H1 (cell line): ENCODE data around the gene OTOS. TPM values are rescaled to one million over a fixed set of nuclear protein-coding genes. Genes with fewer than 3 reads are reported as not detected.

Source experiments
- CTCF ChIA-PET: fragments of 300-600 bp; sonication (Branson Sonifier 250); formaldehyde crosslinking; loops from one replicate; lab custom pipeline; 2021; ENCODE audit not compliant: partially characterized antibody; lab: Charles Lee
- POLR2A ChIA-PET: fragments of 300-600 bp; sonication (Branson Sonifier 250); formaldehyde crosslinking; loops from one replicate; lab custom pipeline; 2021; ENCODE audit warnings: inconsistent platforms; ENCODE audit not compliant: partially characterized antibody; lab: Charles Lee
- DNase-seq, 2 experiments: peaks; one replicate each; pipeline versions ENCODE4 v3.0.0 to v3.0.0-alpha.2; 2010 to 2022; ENCODE audit warnings: low spot score in 2 of 2, low read depth in 1 of 2, mixed read lengths in 1 of 2
- FAIRE-seq: peaks from 2 replicates; lab custom pipeline; 2011; peaks lifted over from hg19 to GRCh38; lab: Jason Lieb, UNC
- H2AFZ ChIP-seq: 2 replicates; pipeline ENCODE4 v1.8.1; 2012; ENCODE audit warnings: low read length, inconsistent platforms
- H2AK5ac ChIP-seq: 2 replicates; pipeline ENCODE4 v1.6.1; 2013; ENCODE audit warnings: low read depth, low read length
- H2BK120ac ChIP-seq: replicated peaks from 2 replicates; pipeline ENCODE3; 2013; ENCODE audit warnings: low read depth, low read length, inconsistent platforms
- H2BK12ac ChIP-seq: 2 replicates; pipeline ENCODE4 v1.6.1; 2013; ENCODE audit warnings: low read depth, low read length
- H2BK15ac ChIP-seq: 2 replicates; pipeline ENCODE4 v1.6.1; 2013; ENCODE audit warnings: low read length
- H2BK20ac ChIP-seq: 2 replicates; pipeline ENCODE4 v1.6.1; 2013; ENCODE audit warnings: low read length
- H2BK5ac ChIP-seq: 2 replicates; pipeline ENCODE4 v1.6.1; 2013; ENCODE audit warnings: low read depth, low read length
- H3K14ac ChIP-seq: 2 replicates; pipeline ENCODE4 v1.6.1; 2013; ENCODE audit warnings: inconsistent platforms; ENCODE audit not compliant: insufficient read length
- H3K18ac ChIP-seq: 2 replicates; pipeline ENCODE4 v1.6.1; 2013; ENCODE audit warnings: low read length; ENCODE audit errors: extremely low read depth
- H3K23ac ChIP-seq: 2 replicates; pipeline ENCODE4 v1.6.1; 2013; ENCODE audit warnings: inconsistent platforms; ENCODE audit not compliant: insufficient read length
- H3K23me2 ChIP-seq: 2 replicates; pipeline ENCODE4 v1.6.1; 2013; ENCODE audit warnings: low read depth, low read length
- H3K27ac ChIP-seq: 2 replicates; pipeline ENCODE4 v1.6.1; 2011; ENCODE audit warnings: low read depth, low read length, inconsistent platforms
- H3K27me3 ChIP-seq, 4 experiments: replicated peaks in 1 of 4; 1 replicate in 1 of 4; 2 replicates in 3 of 4; pipeline versions ENCODE4 v1.6.1 to v1.8.1; 2011 to 2013; ENCODE audit warnings: low read length in 3 of 4, mild to moderate bottlenecking in 3 of 4, inconsistent platforms in 2 of 4, mixed read lengths in 2 of 4, moderate library complexity in 1 of 4; ENCODE audit not compliant: control insufficient read depth in 3 of 4, insufficient read depth in 3 of 4; ENCODE audit errors: extremely low read depth in 1 of 4
- H3K36me3 ChIP-seq, 4 experiments: 2 replicates each; pipeline versions ENCODE4 v1.6.1 to v1.8.1; 2011 to 2013; ENCODE audit warnings: mild to moderate bottlenecking in 4 of 4, low read length in 3 of 4, moderate library complexity in 2 of 4, control low read depth in 1 of 4, inconsistent platforms in 1 of 4; ENCODE audit not compliant: insufficient read depth in 4 of 4, control insufficient read depth in 2 of 4
- H3K4ac ChIP-seq: replicated peaks from 2 replicates; pipeline ENCODE3; 2013; ENCODE audit warnings: low read length, low read depth, mixed read lengths, inconsistent platforms; ENCODE audit not compliant: insufficient read length
- H3K4me1 ChIP-seq, 4 experiments: replicated peaks in 1 of 4; 1 replicate in 1 of 4; 2 replicates in 3 of 4; pipeline versions ENCODE4 v1.6.1 to v1.8.1; 2011 to 2013; ENCODE audit warnings: low read length in 3 of 4, inconsistent platforms in 2 of 4, mixed read lengths in 1 of 4; ENCODE audit not compliant: insufficient read depth in 4 of 4, control insufficient read depth in 3 of 4
- H3K4me2 ChIP-seq, 2 experiments: 2 replicates each; pipeline versions ENCODE4 v1.6.1 to v1.8.1; 2011 to 2013; ENCODE audit warnings: low read depth in 2 of 2, low read length in 2 of 2, control low read depth in 1 of 2, inconsistent platforms in 1 of 2, mild to moderate bottlenecking in 1 of 2; ENCODE audit not compliant: insufficient read depth in 1 of 2
- H3K4me3 ChIP-seq, 4 experiments: fragments of 200-600, 300-600 bp in 1 of 4; sonication (generic), shearing (Covaris generic), sonication (Bioruptor Twin) in 1 of 4; 2 replicates each; pipeline versions ENCODE4 v1.5.1 to v1.8.1; 2011 to 2016; ENCODE audit warnings: low read length in 4 of 4, low read depth in 3 of 4, control low read depth in 2 of 4, inconsistent platforms in 2 of 4, mild to moderate bottlenecking in 2 of 4, mixed read lengths in 1 of 4, moderate library complexity in 1 of 4; ENCODE audit not compliant: insufficient read depth in 2 of 4; ENCODE audit errors: extremely low read depth in 1 of 4
- H3K56ac ChIP-seq: replicated peaks from 2 replicates; pipeline ENCODE3; 2013; ENCODE audit warnings: low read depth, mild to moderate bottlenecking, mixed read lengths, low read length, inconsistent platforms; ENCODE audit not compliant: insufficient read length
- H3K79me1 ChIP-seq: 2 replicates; pipeline ENCODE4 v1.6.1; 2013; ENCODE audit warnings: low read depth, low read length, control low read depth
- H3K79me2 ChIP-seq, 2 experiments: 2 replicates each; pipeline versions ENCODE4 v1.6.1 to v1.8.1; 2012 to 2013; ENCODE audit warnings: low read length in 2 of 2, mild to moderate bottlenecking in 2 of 2, inconsistent platforms in 1 of 2; ENCODE audit not compliant: insufficient read depth in 2 of 2, control insufficient read depth in 1 of 2
- H3K9ac ChIP-seq, 4 experiments: replicated peaks in 1 of 4; 1 replicate in 1 of 4; 2 replicates in 3 of 4; pipeline versions ENCODE4 v1.6.1 to v1.8.1; 2011 to 2013; ENCODE audit warnings: low read depth in 3 of 4, low read length in 3 of 4, control low read depth in 2 of 4, mild to moderate bottlenecking in 2 of 4, moderate library complexity in 2 of 4, inconsistent platforms in 1 of 4; ENCODE audit errors: extremely low read depth in 1 of 4
- H3K9me3 ChIP-seq, 2 experiments: 2 replicates each; pipeline versions ENCODE4 v1.6.1 to v1.8.1; 2012 to 2013; ENCODE audit warnings: mild to moderate bottlenecking in 2 of 2, moderate library complexity in 2 of 2, control low read depth in 1 of 2, inconsistent platforms in 1 of 2, low read depth in 1 of 2, low read length in 1 of 2, mixed read lengths in 1 of 2; ENCODE audit not compliant: insufficient read depth in 2 of 2
- H4K20me1 ChIP-seq, 2 experiments: replicated peaks in 1 of 2; 2 replicates each; pipeline versions ENCODE3 to v1.8.1; 2011 to 2013; ENCODE audit warnings: inconsistent platforms in 2 of 2, low read length in 2 of 2, mild to moderate bottlenecking in 1 of 2; ENCODE audit not compliant: insufficient read depth in 2 of 2, control insufficient read depth in 1 of 2
- H4K5ac ChIP-seq: 2 replicates; pipeline ENCODE4 v1.6.1; 2013; ENCODE audit warnings: low read length, low read depth, mixed read lengths, inconsistent platforms; ENCODE audit not compliant: insufficient read length
- H4K8ac ChIP-seq: 2 replicates; pipeline ENCODE4 v1.8.0; 2013; ENCODE audit warnings: mild to moderate bottlenecking, moderate library complexity, low read length, inconsistent platforms; ENCODE audit not compliant: insufficient read depth; ENCODE audit errors: extremely low read depth
- H4K91ac ChIP-seq: replicated peaks from 2 replicates; pipeline ENCODE3; 2013; ENCODE audit warnings: low read length, mixed read lengths, inconsistent platforms; ENCODE audit not compliant: insufficient read length
- CEBPB ChIP-seq: IDR thresholded peaks from 2 replicates; pipeline ENCODE4 v1.6.1; 2012; ENCODE audit warnings: low read depth, low read length
- KDM4A ChIP-seq: IDR thresholded peaks from one replicate; pipeline ENCODE4 v1.7.1; 2012; ENCODE audit warnings: low read depth, mild to moderate bottlenecking, moderate library complexity, low read length, inconsistent platforms; ENCODE audit not compliant: severe bottlenecking
- SP4 ChIP-seq: IDR thresholded peaks from 2 replicates; pipeline ENCODE4 v1.6.1; 2012; ENCODE audit warnings: low read length, inconsistent platforms
- SUZ12 ChIP-seq: fragments of 200-600 bp; sonication (generic); IDR thresholded peaks from 2 replicates; pipeline ENCODE4 v1.6.1; 2012; ENCODE audit warnings: mild to moderate bottlenecking, inconsistent platforms, low read length, moderate library complexity, mixed read lengths
- TCF12 ChIP-seq: IDR thresholded peaks from 2 replicates; pipeline ENCODE4 v1.6.1; 2011; ENCODE audit warnings: low read depth, mild to moderate bottlenecking, low read length
- WGBS, 2 experiments: shearing (Covaris generic) in 1 of 2; methylation state at CpG; one replicate each; pipeline versions ENCODE4 v1.1.6 to v1.1.7; 2013 to 2015; ENCODE audit warnings: low lambda C conversion rate in 2 of 2, mixed read lengths in 2 of 2, inconsistent platforms in 1 of 2, low coverage in 1 of 2, missing lambda C conversion rate in 1 of 2; ENCODE audit not compliant: insufficient replicate concordance in 2 of 2, insufficient coverage in 1 of 2, insufficient read length in 1 of 2; ENCODE audit errors: extremely low coverage in 1 of 2, missing lambda C conversion rate in 1 of 2; 5-methylcytosine and 5-hydroxymethylcytosine counted together
- polyA plus RNA-seq, 7 experiments: library from polyadenylated mRNA; depleted of rRNA in 3 of 7; stranded (reverse) in 5 of 7; unstranded in 2 of 7; fragments of >200 nt in 5 of 7; fragments of 200-250 nt in 2 of 7; gene quantifications; 1 replicate in 5 of 7; 2 replicates in 1 of 7; 4 replicates in 1 of 7; pipeline versions ENCODE4 v1.2.1 to v1.2.3, GENCODE V29; 2011 to 2013; ENCODE audit warnings: missing spikeins in 2 of 7, mixed read lengths in 2 of 7
- total RNA-seq: library from RNA; stranded (reverse); fragmentation: NEBNext Ultra II Directional; extraction: Animal tissue kit (Norgen Biotek cat#: 25700); gene quantifications from 2 replicates; pipeline ENCODE4 v1.2.1, GENCODE V29; 2021
- TF ChIP-seq, protein P1 (sequence below): IDR thresholded peaks from 2 replicates; pipeline ENCODE4 v1.6.1; 2011; ENCODE audit warnings: low read length, improper control_type of control experiment
- TF ChIP-seq, protein P2 (sequence below): IDR thresholded peaks from 2 replicates; pipeline ENCODE4 v1.6.1; 2012; ENCODE audit warnings: low read length, inconsistent platforms
- TF ChIP-seq, protein P3 (sequence below): IDR thresholded peaks from 2 replicates; pipeline ENCODE4 v1.6.1; 2011; ENCODE audit warnings: low read depth, mild to moderate bottlenecking, low read length; ENCODE audit not compliant: insufficient read depth

Gene OTOS
- total and polyA plus RNA-seq, 2 of the 8 experiments (the other 6 are each of a cell fraction or from before 2014, with no cell fraction given) = 0.17 TPM; not detected in 1

DNA sequence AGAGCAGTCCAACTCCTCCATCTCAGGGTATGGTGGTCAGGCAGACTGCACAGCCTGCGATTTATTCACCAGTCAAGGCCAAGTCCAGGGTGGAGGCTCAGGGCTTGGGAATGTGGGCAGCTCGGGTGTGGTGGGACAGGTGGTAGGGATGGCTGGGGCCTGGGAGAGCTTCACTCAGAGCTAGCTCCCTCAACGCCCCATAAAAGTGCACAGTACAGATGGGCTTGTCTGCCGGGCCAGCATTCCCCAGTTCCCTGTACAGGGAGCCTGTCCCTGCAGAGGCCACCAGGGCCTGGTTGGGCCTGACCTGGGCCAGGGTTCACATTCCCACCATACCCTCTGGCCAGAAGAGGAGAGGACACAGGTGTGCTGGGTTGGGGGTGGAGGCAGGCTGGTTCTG, 49.2 kb upstream of the OTOS start:
- Histone ChIP-seq H2BK120ac (no peak overlapping the region), H2BK15ac (no peak overlapping the region), H3K4me2 (no peak overlapping the region), H3K79me1 (no peaks in the 10 kb centered on the region), H3K18ac (no peak overlapping the region), H3K27me3 (no peaks in the 10 kb centered on the region), H3K36me3 (no peaks in the 10 kb centered on the region), H3K9me3 (peaks cover 16 to 18% of the 10 kb centered on the region in 2 experiments; a peak in 3 of 4 replicates), H3K23me2 (no peaks in the 10 kb centered on the region), H3K27ac (no peak overlapping the region), H3K14ac (no peak overlapping the region), H2BK20ac (no peak overlapping the region), H3K4me3 (no peak overlapping the region), H2BK5ac (no peak overlapping the region), H2BK12ac (no peak overlapping the region), H3K79me2 (no peaks in the 10 kb centered on the region), H4K8ac (no peak overlapping the region)
- no peak for FAIRE-seq
- no peak for DNase-seq
- ChIA-PET POLR2A (no interaction called here), CTCF (no interaction called here)
- TF ChIP-seq CEBPB = no peak
- TF ChIP-seq SUZ12 = no peak
- no peak for TF ChIP-seq SP4
- TF ChIP-seq, protein P1, sequence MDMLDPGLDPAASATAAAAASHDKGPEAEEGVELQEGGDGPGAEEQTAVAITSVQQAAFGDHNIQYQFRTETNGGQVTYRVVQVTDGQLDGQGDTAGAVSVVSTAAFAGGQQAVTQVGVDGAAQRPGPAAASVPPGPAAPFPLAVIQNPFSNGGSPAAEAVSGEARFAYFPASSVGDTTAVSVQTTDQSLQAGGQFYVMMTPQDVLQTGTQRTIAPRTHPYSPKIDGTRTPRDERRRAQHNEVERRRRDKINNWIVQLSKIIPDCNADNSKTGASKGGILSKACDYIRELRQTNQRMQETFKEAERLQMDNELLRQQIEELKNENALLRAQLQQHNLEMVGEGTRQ = no peak
- TF ChIP-seq, protein P2, sequence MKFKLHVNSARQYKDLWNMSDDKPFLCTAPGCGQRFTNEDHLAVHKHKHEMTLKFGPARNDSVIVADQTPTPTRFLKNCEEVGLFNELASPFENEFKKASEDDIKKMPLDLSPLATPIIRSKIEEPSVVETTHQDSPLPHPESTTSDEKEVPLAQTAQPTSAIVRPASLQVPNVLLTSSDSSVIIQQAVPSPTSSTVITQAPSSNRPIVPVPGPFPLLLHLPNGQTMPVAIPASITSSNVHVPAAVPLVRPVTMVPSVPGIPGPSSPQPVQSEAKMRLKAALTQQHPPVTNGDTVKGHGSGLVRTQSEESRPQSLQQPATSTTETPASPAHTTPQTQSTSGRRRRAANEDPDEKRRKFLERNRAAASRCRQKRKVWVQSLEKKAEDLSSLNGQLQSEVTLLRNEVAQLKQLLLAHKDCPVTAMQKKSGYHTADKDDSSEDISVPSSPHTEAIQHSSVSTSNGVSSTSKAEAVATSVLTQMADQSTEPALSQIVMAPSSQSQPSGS = no peak
- TF ChIP-seq TCF12 = no peak
- TF ChIP-seq, protein P3, sequence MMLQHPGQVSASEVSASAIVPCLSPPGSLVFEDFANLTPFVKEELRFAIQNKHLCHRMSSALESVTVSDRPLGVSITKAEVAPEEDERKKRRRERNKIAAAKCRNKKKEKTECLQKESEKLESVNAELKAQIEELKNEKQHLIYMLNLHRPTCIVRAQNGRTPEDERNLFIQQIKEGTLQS = no peak
- no peak for TF ChIP-seq KDM4A
- TF ChIP-seq, all 59 proteins: peak for 0
- H3K9ac ChIP-seq = no peak overlapping the region
- H4K5ac ChIP-seq = no peak overlapping the region
- no peaks in the 10 kb centered on the region for H4K20me1 ChIP-seq
- peaks cover 0 to 4% (median 0%) of the 10 kb centered on the region in 4 experiments; a peak in 1 of 7 replicates for H3K4me1 ChIP-seq
- WGBS, 2 experiments = 94% methylated on average over 4 of the region's 4 CpGs; no CpG with 5 or more reads in 1 of the 2 experiments
- H2AK5ac ChIP-seq = no peak overlapping the region
- H3K23ac ChIP-seq = no peak overlapping the region
- H3K56ac ChIP-seq = no peak overlapping the region
- H2AFZ ChIP-seq = no peak overlapping the region
- no peak overlapping the region for H3K4ac ChIP-seq
- H4K91ac ChIP-seq = no peak overlapping the region
